HG03196 (cell line): ENCODE results near the gene CADPS.

Source experiments
- ATAC-seq: cut with Tn5 transposase; IDR thresholded peaks from one replicate; pipeline ENCODE4 v1.9.1; 2021; ENCODE audit not compliant: unreplicated experiment

The CADPS gene

DNA sequence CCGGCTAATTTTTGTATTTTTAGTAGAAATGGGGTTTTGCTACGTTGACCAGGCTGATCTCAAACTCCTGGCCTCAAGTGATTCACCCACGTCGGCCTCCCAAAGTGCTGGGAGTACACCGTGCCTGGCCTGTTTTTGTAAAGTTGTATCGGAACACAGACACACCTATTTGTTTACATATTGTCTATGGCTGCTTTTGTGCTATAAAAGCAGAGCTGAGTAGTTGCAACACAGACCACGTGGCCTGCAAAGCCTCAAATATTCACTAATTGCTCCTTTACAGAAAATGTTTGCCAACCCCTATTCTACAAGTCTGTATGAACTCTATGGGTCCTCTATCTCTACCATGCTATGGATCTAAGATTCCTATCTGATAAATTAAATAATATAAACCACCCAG is 175.5 kb downstream of the CADPS start:
- no peak for ATAC-seq

DNA sequence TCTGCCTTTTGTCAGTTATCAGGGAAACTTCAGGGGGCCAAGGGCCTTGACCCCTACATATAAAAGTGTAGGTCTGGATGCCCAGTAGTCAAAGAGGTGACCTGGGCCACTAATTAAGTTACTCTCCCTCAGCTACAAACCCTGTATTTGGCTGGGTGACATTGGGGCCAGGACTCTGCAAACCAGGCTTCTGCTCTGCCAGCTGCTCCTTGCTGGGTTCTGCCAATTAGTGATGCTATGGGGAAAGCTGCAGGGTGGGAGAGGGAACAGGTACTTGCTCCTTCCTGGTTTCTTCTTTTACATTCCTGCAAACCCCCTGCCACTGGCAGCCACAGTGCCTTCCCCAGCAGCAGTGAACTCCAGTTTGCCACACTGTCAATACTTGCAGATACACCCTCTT is 179.2 kb downstream of the CADPS start:
- ATAC-seq: no peak

DNA sequence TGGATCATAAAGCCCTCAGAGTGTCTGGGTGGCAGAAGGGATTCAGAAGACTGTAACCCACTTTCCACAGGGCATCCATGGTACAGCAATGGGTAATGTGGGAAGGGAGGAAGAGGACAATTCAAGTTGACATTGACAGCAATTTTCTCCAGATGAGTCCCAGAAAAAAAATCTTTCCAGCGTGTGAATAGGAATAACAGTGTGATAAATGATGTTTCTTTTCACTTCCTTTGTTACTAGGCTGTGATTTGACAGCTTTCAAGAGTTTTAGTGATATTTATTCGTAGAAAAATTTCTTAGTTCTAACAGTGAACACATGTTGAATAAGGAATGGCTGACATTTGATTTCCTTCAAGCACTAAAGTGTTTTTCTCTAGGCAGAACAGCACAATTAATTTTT is 186.4 kb downstream of the CADPS start:
- ATAC-seq: no peak

DNA sequence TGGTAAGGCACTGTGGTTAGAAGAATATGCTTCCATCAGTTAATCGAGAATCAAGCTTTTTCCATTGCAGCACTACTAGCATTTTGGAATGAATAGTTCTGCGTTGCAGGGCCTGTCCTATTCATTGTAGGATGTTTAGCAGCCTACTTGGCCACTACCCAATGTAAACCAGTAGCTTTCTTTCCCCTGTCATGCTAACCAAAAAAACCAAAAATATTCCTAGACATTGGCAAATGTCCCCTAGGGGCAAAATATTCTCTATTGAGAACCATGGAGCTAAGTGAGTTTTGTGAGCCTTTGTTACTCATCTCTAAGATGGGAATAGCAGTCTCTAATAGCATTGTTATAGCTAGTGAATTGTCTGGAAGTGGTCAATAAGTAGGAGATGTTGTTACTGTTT is 187.2 kb downstream of the CADPS start:
- no peak for ATAC-seq

DNA sequence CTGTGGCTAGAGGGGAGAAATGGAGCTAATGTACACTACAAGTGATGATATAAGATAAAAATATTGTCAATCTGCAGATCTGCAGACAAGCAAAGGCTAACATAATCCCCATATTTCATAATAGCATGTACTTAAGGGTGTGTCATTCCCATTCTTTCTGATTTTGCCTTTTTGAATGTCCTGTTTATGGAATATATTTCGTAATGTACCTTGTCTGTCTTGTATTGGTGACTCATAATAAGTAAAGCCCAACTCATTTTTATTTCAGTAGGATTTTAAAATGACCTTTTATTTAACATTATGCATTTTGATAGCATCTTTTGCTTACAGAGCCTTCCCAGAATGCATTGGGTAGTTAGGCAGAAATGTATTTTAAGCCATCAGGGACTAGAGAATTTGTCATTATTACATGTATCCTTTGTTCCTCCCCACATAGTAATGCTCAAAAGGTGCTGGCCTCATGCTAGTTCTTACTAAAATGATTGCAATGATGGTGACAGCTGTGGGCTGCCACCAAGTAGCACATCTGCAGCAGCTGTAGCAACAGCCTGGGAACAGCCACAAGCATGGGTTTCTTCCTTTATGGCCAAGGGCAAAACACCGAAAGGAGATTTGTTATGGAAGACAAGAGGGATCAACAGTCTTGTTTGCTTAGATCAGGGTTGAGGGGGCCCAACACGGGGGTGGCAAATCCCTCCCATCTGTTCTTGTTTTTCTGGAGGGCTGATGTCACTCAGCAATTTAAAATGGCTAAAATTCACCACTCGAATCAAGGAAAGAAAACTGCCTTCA is 188.5 kb downstream of the CADPS start:
- ATAC-seq: no peak

DNA sequence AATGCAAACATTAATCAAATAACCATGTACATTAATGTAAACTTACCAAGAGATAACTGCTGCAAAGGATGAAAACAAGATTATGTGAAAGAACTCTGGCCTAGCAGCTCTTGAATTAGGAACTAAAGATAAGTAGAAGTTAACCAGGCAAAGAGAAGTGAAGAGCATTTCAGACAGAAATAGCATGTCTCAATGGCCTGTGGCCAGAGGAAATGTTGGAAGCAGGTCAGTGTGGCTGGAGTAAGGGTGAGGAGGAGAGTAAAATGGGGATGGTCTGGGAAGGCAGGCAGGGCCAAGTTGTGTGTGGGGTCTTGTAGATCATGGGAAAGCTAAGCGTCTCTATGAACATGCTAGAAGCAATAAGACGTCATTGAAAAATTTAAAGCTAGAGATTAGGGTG is 192.4 kb downstream of the CADPS start:
- no peak for ATAC-seq

DNA sequence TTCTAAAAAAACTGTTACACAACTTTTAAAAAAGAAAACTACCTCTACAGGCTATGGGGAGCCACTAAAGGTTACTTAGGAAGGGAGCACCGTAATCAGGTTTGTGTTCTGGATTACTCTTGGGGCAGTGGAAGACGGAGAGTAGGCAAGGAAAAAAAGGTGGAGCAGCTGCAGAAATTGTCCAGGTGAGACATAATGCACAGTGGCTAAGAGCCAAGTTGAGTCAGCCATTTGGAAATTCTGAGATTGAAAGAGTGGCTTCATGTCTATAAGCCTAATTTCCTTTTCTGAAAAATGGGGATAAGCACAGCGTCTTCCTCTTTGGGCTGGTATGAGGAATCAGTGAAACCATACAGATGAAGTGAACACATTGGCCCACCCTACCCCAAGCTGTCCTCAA is 195.2 kb downstream of the CADPS start:
- no peak for ATAC-seq

DNA sequence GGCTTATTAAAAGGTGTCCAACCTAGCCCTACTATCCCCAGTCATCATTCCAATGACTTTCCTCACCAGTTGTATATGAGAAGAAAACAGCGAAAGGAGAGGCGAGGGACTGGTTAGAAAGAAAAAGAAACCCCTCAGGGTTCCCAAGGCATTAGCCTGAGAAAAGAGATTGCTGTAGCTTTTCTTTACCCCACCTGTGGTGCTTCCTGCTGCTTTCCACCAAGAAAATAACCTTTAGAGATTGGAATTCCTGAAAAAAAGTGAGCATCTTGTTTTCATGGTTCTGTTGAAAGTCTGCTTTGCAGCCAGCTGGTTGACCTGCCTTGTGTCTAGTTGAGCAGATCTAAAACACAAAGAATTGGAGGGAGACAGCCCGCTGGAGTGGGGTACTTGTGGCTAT is 196.4 kb downstream of the CADPS start:
- ATAC-seq: no peak

DNA sequence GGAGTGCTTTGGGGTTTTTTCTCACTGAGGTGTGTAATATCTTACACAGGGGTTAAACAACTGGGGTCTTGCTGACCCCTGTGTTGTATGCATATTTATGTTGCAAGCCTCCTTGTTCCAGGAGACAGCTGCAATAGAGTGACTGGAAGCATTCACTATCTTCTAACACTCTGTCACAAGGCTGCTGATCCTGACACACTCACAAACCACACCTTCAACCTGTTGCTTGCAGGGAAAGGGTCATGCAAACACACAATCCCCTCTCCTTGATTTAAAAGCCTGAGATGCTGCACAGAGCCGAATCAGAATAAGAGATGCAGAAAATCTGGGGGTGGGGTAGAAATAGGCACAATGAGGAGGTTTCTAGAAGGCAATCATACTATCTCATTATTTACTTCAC is 197.3 kb downstream of the CADPS start:
- no peak for ATAC-seq

DNA sequence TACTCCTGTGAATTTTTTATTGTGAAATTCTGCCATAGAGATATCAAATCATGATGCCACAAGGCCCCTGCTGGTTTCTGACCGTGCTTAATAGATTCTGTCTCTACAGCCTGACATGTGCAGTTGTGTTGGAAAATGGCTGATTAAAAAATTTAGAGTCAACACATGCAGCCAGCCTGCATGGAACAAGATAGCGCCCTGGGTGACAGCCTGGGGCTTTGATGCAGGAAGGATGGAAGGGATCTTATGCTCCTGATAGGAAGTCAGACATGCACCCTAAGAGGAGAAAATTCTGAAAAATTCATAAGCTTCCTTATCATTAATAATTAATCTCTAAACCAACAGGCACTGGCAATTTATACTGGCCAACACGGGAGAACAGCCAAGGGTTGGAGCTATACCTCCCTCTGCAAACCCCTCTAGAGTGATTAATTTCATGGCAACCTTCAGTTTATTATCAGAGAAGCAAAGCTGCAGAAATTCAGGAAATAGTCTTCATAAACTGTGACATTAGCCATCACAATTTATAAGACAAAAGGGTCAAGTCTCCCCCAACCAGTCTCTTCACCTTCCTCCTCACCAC is 198.4 kb downstream of the CADPS start:
- no peak for ATAC-seq

DNA sequence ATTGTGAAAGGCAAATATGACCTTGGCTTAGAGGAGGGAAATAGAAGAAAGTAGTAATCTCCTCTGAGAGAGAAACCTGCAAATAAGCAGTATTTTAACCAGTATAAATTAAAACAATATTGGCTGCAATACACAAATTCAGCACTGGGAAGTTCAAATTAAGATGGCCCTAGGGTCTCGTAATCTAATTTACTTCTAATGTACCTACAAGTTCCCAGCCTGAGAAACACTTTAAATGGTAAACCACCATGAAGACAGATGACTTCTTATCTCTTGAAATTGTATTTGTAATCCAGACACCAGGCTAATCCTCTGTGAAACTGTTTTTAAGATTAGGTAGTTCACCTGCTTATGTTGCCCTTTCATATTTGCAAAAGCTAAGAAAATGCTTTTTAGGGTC is 199.7 kb downstream of the CADPS start:
- no peak for ATAC-seq

DNA sequence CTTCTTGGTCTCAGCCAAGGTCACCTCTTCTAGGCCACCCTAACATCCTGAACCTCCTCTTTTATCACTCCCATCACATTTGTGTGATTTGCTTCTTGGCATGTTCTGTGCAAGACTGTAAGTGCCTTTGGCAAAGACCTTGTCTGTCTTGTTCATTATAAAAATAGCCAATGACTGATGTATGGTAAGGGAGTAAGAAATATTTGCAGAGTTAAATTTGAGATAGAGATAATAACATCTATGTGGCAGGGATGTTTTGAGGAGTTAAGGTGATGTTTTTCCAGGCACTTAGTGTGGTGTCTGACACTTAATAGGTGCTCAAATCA is 202.3 kb downstream of the CADPS start:
- no peak for ATAC-seq

DNA sequence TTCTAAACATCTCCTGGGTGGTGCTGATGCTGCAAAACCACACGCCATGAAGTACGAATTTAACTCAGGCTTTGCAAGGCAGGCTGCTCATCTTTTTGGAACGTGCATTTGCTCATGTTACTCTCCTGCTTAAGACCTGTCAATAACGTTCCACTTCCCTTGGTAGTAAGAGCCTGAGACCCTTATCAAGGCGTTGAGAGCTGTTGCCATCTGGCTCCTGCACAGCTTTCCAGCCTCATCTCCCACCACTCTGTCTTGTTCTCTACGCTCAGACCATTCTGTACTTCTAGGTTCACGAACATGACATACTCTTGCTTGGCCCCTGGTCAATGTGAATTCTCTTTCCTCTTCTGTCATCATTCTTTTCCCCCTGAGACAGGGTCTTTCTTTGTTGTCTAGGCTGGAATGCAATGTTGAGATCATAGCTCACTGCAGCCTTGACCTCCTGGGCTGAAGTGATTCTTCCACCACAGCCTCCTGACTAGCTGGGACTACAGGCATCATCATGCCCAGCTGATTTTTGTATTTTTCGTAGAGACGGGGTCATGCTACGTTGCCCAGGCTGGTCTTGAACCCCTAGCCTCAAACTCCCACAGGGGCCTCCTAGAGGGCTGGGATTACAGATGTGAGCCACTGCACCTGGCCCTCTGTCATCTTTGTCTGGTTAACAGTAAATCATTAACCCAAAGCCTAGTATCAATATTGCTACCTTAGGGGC is 202.8 kb downstream of the CADPS start:
- ATAC-seq: peak; percentile 78

DNA sequence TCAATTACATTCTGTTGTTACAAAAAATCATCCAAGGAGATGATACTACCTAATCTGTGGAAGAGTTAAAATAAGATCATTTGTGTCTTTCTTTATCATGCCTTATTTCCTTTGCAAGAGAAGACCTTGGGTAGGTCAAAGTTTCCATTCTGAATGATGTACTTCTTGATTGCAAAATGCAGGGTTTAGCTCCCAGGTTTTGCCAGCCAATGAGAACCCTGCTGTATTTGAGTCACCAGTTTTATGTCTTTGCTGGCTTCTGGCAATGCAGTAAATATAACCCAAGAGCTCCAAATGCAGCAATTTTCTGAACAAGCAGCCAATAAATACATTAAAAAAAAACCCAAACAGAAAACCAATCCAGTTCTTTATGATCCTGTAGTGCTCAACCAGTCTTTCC is 204.9 kb downstream of the CADPS start:
- no peak for ATAC-seq

DNA sequence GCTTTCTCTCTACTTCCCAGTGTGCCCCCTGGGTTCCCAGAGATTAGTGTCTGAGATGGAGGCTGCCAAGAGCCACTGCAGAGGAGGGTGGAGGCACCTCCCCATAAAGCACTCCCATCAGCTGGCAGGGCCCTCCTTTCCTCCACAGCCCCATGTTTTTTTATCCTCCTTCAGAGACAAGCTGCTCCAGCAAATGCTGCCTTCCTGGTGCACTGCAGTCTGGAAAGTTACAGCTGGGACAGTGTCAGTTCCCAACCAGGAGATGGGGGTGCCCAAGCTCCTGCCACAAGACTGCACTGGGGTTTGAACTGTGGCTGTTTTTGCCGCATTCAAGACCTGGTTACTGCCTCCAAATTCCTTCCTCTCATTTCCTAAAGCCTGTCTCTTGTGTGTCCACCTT is 206.1 kb downstream of the CADPS start:
- no peak for ATAC-seq

DNA sequence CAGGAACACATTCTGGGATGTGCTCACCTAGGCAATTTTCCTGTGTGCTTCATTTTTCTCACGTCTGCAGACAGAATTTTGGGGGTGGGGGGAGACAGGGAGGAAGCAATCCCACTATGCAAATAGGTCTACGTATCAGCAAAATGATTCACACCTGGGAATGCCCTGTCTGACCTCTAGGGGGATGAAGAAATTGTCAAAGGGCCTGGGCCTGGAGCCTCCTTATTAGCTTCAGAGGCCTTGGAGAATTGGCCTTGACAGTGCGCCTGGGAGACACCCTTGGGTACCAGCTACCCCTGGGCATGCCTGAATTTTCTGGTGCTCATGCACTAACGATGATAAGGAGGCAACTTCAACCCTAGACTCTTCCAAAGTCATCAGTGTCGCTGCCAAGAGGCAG is 207.5 kb downstream of the CADPS start:
- ATAC-seq: no peak

DNA sequence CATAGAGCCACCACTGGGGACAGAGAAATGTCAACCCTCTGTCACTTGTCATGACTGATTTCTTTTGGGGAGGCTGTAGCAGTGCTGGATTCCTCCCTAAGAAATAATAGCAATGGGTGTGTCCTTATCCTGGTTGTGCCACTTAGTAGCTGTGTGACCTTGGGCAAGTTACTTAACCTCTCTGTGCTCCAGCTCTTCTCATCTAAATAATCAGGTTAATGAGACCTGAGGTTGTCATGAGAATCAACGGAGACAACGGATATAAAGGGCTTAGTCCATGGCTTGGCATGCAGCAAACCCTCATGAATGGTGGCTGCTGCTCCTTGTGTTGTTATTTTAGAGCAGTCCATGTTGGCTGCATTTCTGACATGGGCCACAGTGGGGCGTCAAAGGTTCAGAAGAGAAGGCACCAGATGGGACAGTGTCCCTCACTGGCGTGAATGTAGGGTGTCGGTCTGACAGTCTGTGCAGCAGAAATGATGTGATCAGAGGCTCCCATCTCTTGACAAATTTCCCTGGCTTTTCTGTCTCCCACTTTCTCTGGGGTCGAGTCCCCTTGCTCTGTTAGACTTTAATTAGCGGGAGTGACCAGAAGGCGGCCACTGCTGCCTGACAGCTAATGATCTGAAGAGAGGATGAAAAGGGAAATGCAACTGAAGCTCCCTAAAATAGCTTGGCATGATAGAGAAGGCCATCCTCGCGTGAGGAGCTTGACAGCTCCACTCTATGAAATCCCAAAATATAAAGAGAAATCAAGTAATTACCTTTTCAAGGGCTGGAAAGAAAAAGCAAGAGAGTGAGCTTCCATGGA is 209.4 kb downstream of the CADPS start:
- ATAC-seq: peak; percentile 69

DNA sequence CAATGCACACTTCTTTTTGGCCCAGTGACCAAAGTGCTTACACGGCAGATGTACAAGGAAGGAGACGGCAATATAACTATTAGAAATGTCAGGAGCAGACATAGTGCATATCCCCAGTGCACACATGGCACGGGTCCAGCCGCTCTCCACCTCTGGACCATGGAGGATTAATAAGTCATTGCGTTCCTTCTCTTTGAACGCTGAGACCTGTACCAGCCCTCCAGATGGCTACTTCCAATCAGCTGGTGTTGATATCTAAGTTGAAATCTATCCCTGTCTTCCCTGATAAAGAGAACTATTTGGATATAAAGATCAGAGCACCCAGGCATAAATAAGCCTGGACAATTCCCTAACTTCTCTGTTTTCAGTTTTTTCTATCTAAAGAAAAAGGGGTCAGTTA is 212.5 kb downstream of the CADPS start:
- ATAC-seq: no peak

DNA sequence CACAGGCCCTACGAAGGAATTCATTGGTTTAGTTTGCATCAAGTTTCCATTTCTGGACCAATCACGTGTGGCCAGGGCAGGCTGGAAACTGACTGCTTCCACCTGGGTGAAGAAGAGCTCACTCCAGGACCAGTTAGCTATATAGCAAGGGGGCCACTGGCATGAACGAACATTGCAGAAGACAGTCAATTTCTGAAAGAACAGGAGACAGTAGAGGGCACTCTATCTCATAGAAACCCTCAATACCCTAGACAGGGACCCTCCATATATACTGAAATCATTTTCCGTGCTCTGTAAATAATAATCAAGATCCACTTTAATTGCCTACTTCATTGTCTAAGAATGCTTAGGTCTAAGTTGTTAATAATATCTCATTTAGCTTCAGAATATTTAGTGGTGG is 215.6 kb downstream of the CADPS start:
- no peak for ATAC-seq

DNA sequence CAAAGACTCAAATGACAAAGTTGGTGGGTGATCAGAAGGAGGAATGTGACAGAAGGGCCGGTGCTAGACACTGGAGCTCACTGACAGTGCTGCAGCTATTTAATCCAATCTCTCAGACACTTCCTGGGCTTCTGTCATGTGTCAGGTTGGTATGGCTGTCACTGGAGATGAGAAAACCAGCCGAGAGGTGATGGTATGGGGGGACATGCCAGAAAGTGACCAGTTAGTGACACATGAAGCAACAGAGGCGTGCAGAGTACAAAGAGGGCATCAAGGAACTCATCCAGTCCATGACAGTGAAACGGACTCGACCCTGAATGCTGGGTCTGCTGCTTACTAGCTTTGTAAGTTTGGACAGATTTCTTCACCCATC is 219.5 kb downstream of the CADPS start:
- ATAC-seq: no peak

DNA sequence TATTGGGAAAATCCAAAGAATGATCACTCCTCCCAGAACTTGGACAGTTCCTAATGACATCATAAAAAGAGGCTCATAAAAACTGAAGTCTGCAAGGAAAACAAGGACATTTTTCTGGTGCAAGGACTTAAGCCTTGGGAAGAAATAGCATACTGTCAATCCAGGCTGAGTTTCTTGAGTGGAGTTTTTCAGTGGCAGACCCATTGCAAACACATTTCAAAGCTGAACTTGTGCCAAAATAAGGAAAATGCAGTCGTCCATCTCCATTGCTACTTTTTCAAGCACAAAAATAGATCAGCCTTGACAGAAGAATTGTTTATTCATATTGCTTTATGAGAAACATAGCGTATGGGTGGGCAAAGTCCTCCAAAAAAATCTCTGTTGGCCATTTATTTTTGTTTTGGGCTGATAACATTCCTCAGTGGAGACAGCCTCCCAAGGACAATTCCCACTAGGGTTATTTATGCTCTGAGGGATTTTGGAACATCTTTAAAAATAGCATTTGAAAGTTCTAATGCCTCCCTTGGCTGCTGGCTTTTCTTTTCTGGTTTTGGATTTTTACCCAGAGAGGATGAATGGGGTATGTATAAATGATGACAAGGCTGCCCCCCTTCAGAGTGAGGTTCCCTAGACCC is 220.0 kb downstream of the CADPS start:
- ATAC-seq: no peak
